Renal pelvis (tissue), 4 donors: ENCODE measurements around the gene PDZD2. TPM values are rescaled to one million over a fixed set of nuclear protein-coding genes. Genes with fewer than 3 reads are reported as not detected.

Source experiments
- DNase-seq: peaks from one replicate; pipeline ENCODE4 v3.0.0-alpha.2; 2013
- polyA plus RNA-seq, 3 donors: library from polyadenylated mRNA; unstranded; fragments of 120-200 nt; gene quantifications; one replicate each; pipeline ENCODE4 v1.2.1, GENCODE V29; 2013; ENCODE audit not compliant: insufficient read length in 3 of 3

PDZD2 gene
- polyA plus RNA-seq, 3 donors = 16.3 to 21.4 (median 18.9) TPM

DNA sequence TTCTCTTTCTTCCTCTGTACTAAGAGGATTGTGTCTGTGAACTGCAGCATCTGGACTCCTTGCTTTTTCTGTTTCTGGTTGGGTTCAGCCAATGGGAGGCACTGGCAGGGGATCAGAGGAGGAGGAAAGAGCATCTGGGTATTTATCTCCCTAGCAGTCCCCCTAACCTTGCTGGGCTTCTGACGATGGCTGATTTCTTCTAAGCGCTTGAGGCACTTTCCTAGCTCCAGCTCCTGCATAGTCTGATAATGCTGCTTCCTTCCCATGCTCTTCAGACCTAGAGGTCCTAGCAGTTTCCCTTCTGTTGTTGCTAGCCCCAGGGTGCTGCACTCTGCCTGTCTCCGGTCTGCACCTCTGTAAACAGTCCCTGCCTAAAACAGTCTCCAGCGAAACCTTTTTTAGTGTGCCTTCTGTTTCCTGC is 225.1 kb downstream of the PDZD2 start:
- no peak for DNase-seq

GRCh38 chr5:31866166-31866565 is 227.2 kb downstream of the PDZD2 start:
- DNase-seq = no peak

GRCh38 chr5:31867219-31867618 is 228.3 kb downstream of the PDZD2 start:
- DNase-seq = no peak

DNA sequence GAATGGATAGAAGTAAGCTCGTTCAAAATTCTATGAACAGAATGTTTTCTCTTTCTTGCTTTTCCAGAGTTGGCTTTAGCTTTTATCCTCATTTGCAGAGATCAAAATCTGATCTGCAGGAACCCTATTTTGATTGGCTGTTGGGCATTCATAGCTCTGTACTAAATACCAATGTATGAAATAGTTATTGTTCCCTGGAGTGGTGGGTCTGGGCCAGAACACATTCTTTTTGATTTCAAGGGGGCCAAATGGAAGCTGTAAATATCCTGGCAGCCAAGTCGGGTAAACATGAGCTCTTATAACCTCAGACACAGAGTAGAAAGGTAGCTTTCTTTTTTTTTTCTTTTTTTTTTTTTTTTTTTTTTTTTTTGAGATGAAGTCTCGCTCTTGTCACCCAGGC is 241.5 kb downstream of the PDZD2 start:
- DNase-seq = no peak

DNA sequence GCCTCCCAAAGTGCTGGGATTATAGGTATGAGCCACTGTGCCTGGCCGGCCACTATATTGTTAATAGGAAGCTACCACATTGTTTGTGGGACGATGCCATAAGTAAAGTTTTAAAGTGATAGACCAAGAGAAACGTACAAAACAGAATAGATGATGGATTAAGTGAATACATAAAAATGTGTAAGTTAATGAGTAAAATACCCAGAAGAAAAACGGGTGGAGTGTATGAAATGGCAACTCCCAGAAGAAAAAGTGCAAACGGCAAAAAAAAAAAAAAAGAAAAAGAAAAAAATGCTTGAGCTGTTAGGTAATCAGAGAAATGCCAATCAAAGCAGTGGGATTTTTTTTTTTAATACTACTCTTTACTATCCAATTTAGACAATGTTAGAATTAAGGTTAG is 246.0 kb downstream of the PDZD2 start:
- no peak for DNase-seq

DNA sequence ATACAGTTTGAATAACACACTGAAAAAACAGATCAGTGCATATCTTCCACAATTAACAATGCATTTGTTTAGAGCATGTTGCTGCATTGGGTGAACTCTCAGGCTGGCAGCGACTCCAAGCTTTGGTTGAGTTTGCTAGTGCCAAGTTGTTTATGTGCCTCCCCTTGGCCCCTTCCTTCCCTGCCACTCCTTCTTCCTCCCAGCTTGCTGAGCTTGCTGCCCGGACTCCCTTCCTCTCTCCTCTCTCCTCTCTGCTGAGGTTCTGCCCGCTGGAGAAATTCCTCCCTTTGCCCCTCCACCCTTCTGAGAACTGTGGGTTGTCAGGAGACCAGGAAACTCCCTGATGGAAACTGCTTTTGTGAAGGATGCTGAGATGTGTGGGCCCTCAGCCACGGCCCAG is 247.3 kb downstream of the PDZD2 start:
- DNase-seq = no peak

DNA sequence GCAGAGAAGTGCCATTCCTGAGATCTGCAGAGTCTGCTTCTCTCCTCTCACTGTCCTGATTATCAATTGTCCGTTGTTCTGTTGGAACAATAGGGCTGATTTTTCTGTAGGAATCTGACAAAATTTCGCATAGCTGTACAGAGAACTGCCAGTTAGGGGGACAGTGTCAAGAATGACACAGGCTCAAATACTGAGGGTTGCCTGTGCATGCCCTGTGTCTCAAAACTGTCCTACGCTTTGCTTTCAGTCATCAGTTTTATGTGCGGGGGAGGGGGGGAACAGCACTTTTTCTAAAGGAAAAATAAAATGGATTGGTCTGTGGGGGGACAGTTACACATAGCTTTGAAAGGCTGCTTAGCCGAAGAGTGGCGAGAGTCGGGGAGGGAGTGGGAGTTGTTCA is 248.6 kb downstream of the PDZD2 start:
- peak; percentile 64 for DNase-seq

DNA sequence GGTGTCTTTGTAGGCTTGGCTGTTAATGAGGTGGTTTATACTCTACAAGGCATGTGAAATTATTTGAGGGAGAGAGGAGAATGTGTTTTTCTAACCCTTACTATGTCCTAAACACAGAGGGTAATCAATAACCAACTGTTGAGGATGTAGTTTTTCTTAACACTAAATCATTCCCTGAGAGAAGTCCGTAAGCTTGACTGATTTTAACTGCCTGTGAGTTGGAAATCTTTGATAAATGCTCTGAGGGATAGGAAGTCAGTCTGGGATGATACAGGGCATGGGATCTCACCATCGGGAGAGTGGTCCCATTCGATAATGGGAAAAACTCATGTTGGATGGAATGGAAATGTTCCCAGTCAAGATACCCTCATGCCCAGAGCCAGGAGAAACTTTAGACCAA is 249.6 kb downstream of the PDZD2 start:
- peak; percentile 69 for DNase-seq

- DNase-seq = peak; percentile 93
Observed at GRCh38 chr5:31889001-31889561, 250.2 kb downstream of the PDZD2 start.

GRCh38 chr5:31890046-31890445 is 251.1 kb downstream of the PDZD2 start:
- DNase-seq = no peak

DNA sequence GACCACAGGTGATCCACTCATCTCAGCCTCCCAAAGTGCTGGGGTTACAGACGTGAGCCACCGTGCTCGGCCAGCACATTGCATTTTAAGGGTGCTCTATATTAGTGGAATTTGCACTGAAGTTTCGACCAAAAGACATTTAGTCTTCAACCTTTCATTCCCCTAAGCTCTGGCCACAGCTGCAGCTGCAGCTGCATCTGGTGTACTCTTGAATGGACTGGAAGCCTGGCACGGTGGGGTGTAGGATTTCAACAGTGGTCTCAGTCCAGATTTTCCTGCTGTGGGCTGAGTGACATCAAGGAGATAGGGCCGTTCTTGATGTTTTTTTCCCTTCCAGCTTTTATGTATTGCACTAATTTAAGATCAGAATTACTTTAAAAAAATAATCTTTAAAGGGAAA is 255.2 kb downstream of the PDZD2 start:
- no peak for DNase-seq

GRCh38 chr5:31895199-31895820 is 256.4 kb downstream of the PDZD2 start:
- no peak for DNase-seq

- DNase-seq = no peak
Observed at GRCh38 chr5:31898036-31898632, 259.2 kb downstream of the PDZD2 start.

DNA sequence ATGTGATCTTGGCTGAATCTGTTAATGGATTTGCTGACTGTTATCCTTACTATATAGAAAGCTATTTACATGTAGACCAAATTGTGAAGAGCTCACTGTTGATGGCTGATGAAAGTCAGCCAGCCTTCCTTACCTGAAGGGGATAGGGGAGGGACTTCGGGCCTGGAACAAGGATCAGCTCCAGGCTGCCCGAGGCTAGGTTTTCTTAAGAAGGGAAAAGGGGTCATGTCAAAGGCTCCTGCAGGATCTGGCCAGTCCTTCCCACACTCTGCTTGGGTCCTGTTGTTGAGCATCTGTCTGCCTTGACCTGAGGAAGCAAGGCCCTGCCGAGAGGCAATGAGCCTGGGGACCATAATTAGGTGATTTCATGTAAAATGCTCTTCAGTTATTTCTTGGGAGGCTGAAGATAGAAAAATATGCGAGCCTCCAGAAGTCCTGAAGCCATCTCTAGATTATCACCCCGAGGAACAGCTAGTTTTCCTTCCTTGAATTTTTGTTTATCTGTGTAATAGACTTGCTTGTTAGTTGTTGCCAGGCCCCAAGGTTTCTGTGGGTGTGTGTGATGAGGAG is 261.4 kb downstream of the PDZD2 start:
- DNase-seq = no peak

- no peak for DNase-seq
Observed at GRCh38 chr5:31901807-31902530, 263.0 kb downstream of the PDZD2 start.

DNA sequence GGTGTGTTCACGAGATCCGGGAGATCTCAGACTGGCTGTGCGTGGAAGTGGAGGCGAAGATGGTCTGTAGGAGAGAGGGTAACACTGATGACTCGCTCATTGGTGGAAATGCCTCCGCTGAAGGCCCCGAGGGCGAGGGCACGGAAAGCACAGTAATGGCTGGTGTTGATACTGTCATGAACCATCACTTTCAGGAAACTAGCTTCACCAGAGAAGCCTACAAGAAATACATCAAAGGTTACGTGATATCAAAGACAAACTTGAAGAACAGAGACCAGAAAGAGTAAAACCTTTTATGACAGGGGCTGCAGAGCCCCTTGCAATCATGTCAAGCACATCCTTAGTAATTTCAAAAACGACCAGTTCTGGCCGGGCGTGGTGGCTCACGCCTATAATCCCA is 269.5 kb downstream of the PDZD2 start:
- no peak for DNase-seq

- no peak for DNase-seq
Observed at GRCh38 chr5:31909073-31909472, 270.1 kb downstream of the PDZD2 start.

GRCh38 chr5:31911291-31912265 is 272.6 kb downstream of the PDZD2 start:
- DNase-seq = no peak

DNA sequence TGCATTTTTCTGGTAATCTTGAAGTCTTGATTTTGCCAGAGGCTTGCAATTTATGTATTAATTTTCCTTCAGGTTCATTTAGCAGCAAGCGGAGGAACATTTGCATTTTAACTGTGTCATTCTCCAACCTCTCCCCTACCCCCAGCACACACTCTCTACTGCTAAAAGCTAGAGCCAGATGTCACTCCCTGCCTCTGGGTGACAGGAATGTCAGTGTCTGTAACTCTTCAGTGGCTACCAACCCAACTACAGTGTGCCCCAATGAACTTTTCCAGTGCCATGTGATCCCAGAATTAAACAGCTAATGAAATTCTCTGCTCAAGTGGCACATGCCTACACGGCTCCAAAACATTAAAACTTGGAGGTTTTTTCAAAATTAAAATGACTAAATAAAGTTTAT is 274.9 kb downstream of the PDZD2 start:
- DNase-seq = no peak

DNA sequence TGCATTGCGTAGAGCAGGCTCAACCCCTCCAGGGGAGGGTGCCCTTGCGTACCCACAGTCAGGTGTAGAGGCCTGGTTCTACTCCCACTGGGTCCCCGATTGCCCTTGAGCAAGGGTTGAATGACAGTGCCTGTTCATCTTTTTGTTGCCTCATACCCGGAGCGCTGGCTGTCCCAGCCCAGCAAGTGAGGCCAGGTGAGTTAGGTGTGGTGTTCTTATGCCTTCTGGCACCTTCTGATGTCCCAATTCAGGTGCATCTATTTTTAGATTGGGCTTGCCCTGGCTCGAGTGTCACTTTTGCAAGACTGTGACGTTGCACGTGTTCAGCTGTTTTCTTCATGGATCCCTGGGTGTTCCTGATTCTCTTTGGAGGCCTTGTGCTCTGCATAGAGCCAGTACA is 277.4 kb downstream of the PDZD2 start:
- DNase-seq = no peak

GRCh38 chr5:31918739-31919138 is 279.8 kb downstream of the PDZD2 start:
- no peak for DNase-seq
